HL-60 (cell line): Measurements from ENCODE around the gene CABP1.
"Not testable (repeated sequence)": the region's sequence is repeated elsewhere in the genome, so short reads cannot be mapped to it uniquely, and the experiment has no call there.

Source experiments
- DNase-seq, 2 experiments: peaks; one replicate each; pipeline ENCODE4 v3.0.0-alpha.2; 2010 to 2020; ENCODE audit warnings: low read depth in 1 of 2, low spot score in 1 of 2
- H3K27ac ChIP-seq: fragments of 250-450 bp; sonication (Bioruptor Pico); replicated peaks from 2 replicates; pipeline ENCODE4 v1.5.1; 2020; ENCODE audit warnings: mild to moderate bottlenecking, moderate library complexity
- H3K27me3 ChIP-seq: fragments of 250-450 bp; sonication (Bioruptor Pico); 2 replicates; pipeline ENCODE4 v1.5.1; 2021; ENCODE audit warnings: mild to moderate bottlenecking, moderate library complexity; ENCODE audit not compliant: insufficient read depth, poor library complexity, severe bottlenecking
- H3K4me3 ChIP-seq: replicated peaks from 2 replicates; pipeline ENCODE4 v1.5.1; 2011; ENCODE audit warnings: mild to moderate bottlenecking, control low read depth, low read length; ENCODE audit not compliant: insufficient read depth
- CTCF ChIP-seq: IDR thresholded peaks from one replicate; pipeline ENCODE4 v1.5.1; 2011; ENCODE audit warnings: low read length, control low read depth, inconsistent platforms; ENCODE audit not compliant: insufficient read depth
- GABPA ChIP-seq: IDR thresholded peaks from 2 replicates; pipeline ENCODE4 v1.6.1; 2012; ENCODE audit warnings: low read depth
- POLR2AphosphoS5 ChIP-seq: IDR thresholded peaks from 2 replicates; pipeline ENCODE4 v1.6.1; 2012; ENCODE audit warnings: low read depth
- REST ChIP-seq: IDR thresholded peaks from 2 replicates; pipeline ENCODE4 v1.6.1; 2012; ENCODE audit warnings: low read depth; ENCODE audit not compliant: insufficient replicate concordance
- SPI1 ChIP-seq: IDR thresholded peaks from 2 replicates; pipeline ENCODE4 v1.6.1; 2012; ENCODE audit warnings: low read depth, mild to moderate bottlenecking, borderline replicate concordance

Gene CABP1

DNA sequence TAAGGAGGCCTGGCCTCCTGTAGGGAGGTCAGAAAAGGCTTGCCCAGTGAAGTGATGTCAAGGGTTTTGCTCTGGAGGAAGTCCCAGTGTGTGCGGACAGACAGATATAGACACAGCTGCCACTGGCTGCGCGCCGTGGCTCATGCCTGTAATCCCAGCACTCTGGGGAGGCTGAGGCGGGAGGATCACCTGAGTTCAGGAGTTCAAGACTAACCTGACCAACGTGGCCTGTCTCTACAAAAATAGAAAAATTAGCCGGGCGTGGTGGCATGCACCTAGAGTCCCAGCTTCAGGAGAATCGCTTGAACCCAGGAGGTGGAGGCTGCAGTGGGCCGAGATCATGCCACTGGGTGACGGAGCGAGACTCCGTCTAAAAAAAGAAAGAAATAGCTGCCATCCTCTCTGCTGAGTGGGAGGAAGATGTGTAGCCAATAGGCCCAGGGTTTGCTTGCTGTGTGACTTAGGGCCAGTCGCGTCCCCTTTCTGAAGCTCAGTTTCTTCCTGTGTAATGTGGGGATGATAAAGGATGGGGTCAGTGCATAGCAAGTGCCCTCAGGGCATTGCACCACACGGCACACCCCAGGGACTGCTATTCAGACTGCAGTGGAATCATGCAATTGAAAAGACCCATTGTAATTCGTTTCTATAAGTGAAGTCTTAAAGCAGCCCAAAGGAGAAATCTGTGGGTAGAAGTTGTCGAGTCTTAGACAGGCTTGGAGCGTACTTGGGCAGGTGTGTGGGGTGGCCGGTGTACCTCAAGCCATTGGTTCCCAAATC is 27.9 kb downstream of the CABP1 start:
- Histone ChIP-seq H3K27me3 (no peaks in the 10 kb centered on the region), H3K27ac (no peak overlapping the region), H3K4me3 (no peak overlapping the region)
- TF ChIP-seq POLR2AphosphoS5 (no peak), CTCF (no peak), SPI1 (no peak), GABPA (no peak), REST (no peak)
- DNase-seq = no peak

DNA sequence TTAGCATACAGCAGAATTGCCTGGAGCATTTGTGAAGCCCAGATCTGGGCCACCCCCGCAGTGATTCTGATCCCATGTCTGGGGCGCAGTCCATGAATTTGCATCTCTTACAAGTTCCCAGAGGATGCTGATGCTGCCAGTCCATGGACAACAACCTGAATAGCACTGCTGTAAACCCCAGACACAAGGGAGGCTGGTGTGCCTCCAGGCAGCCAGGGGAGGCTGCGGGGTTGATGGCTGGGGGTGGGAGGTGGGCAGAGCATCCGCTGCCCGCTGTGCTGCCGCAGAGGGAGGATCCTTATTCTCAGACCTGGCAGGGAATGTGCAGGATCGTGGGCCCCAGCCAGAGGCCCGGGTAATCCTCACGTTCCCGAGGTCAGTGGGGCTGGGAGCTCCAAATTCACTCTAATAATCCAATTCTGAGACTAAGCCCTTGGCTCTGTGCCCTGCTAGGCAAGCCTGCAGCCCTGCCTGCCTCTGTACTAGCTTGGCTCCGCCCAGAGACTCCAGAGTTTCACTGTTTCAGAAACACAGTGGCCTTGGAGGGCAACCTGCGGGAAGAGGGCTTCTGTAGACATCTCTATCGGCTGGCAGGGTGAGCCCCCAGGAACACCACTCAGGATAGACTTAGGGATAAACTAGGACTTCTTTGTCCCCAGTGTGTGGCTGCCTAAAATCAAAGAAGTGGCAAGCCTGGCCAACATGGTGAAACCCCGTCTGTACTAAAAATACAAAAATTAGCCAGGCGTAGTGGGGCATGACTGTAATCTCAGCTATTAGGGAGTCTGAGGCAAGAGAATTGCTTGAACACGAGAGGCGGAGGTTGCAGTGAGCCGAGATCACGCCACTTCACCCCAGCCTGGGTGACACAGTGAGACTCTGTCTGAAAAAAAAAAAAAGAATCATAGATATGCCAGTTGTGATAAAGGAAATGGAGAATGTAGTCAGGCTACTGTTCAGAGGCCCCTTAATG is 28.7 kb downstream of the CABP1 start:
- no peaks in the 10 kb centered on the region for H3K27me3 ChIP-seq
- no peak overlapping the region for H3K4me3 ChIP-seq
- TF ChIP-seq CTCF = no peak
- TF ChIP-seq POLR2AphosphoS5 = no peak
- TF ChIP-seq REST = no peak
- TF ChIP-seq SPI1 = no peak
- TF ChIP-seq GABPA = no peak
- no peak for DNase-seq
- no peak overlapping the region for H3K27ac ChIP-seq

GRCh38 chr12:120670237-120670636 is 29.8 kb downstream of the CABP1 start:
- H3K27me3 ChIP-seq, H3K27ac ChIP-seq, H3K4me3 ChIP-seq, DNase-seq: not testable (repeated sequence)

- no peak for DNase-seq
- H3K27ac ChIP-seq = no peak overlapping the region
- no peak overlapping the region for H3K4me3 ChIP-seq
- TF ChIP-seq CTCF = no peak
- no peak for TF ChIP-seq GABPA
- TF ChIP-seq SPI1 = no peak
- TF ChIP-seq POLR2AphosphoS5 = no peak
- no peak for TF ChIP-seq REST
- no peaks in the 10 kb centered on the region for H3K27me3 ChIP-seq
These were observed 30.2 kb downstream of the CABP1 start for GRCh38 chr12:120670667-120671066.
